Measurements from ENCODE around the gene AURKB.

DNA sequence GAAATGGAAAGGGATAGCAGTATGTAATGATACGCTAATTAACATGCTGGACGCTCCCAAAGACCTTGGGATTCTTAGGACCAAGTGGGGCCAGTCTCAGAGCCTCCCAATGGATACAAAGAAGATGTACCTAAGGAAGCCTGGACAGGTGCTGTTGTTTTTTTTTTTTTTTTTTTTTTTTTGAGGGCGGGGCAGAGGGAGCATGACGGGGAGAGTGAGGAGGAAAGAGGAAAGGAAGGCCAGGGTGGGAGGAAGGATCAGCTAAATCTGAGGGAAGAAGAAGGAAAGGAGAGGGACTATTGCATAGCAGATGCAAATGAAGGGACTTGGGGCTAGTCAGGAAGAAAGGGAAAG is 50.2 kb downstream of the AURKB start:
- TF ChIP-seq, protein P1, sequence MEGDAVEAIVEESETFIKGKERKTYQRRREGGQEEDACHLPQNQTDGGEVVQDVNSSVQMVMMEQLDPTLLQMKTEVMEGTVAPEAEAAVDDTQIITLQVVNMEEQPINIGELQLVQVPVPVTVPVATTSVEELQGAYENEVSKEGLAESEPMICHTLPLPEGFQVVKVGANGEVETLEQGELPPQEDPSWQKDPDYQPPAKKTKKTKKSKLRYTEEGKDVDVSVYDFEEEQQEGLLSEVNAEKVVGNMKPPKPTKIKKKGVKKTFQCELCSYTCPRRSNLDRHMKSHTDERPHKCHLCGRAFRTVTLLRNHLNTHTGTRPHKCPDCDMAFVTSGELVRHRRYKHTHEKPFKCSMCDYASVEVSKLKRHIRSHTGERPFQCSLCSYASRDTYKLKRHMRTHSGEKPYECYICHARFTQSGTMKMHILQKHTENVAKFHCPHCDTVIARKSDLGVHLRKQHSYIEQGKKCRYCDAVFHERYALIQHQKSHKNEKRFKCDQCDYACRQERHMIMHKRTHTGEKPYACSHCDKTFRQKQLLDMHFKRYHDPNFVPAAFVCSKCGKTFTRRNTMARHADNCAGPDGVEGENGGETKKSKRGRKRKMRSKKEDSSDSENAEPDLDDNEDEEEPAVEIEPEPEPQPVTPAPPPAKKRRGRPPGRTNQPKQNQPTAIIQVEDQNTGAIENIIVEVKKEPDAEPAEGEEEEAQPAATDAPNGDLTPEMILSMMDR (conservative IDR thresholded peaks at IDR 0.05) = no peak
- no peak for TF ChIP-seq EZH2 (IDR thresholded peaks at IDR 0.05; ENCODE audit: low read depth)
